HepG2 (cell line): Measurements from ENCODE around the gene TBC1D22A. TPM values are rescaled to one million over a fixed set of nuclear protein-coding genes. Genes with fewer than 3 reads are reported as not detected.

Experiments
- ATAC-seq: fragments of 200-7000 bp; cut with Tn5 transposase; 3 replicates; pipeline ENCODE4 v1.9.1; 2020; ENCODE audit warnings: mild to moderate bottlenecking, moderate library complexity
- BruUV-seq: library from RNA; stranded (reverse); fragments of 400-500 nt; replicated peaks from 2 replicates; lab custom pipeline; 2021; lab: Mats Ljungman, UMichigan
- CTCF ChIA-PET: fragments of 300-600 bp; formaldehyde crosslinking; extraction: SDS; loops from one replicate; lab custom pipeline; 2021; ENCODE audit warnings: low total read pairs, inconsistent platforms, low intra/inter-chr PET ratio; lab: Yijun Ruan, JAX
- POLR2A ChIA-PET: fragments of 350-600 bp; sonication (Branson Sonifier 250); formaldehyde crosslinking; loops from one replicate; lab custom pipeline; 2020; ENCODE audit warnings: antibody characterized with exemption, inconsistent platforms; lab: Yijun Ruan, JAX
- DNase-seq: peaks from one replicate; pipeline ENCODE4 v3.0.0-alpha.2; 2015; ENCODE audit warnings: low spot score
- FAIRE-seq: peaks from 3 replicates; lab custom pipeline; 2011; peaks lifted over from hg19 to GRCh38; lab: Jason Lieb, UNC
- H2AFZ ChIP-seq: one replicate; pipeline ENCODE4 v1.6.1; 2011; ENCODE audit warnings: low read length, inconsistent platforms
- H3K27ac ChIP-seq: fragments of 300-600 bp; 3 replicates; pipeline ENCODE4 v1.8.0; 2011; ENCODE audit warnings: mixed run types, mild to moderate bottlenecking, mixed read lengths, low read length, inconsistent platforms; ENCODE audit not compliant: insufficient read depth; ENCODE audit errors: extremely low read length
- H3K27me3 ChIP-seq, 2 experiments: fragments of 200-600 bp in 1 of 2; 2 replicates in 1 of 2; 3 replicates in 1 of 2; pipeline versions ENCODE4 v1.6.0 to v1.8.0; 2011; ENCODE audit warnings: low read length in 2 of 2, mild to moderate bottlenecking in 2 of 2, moderate library complexity in 2 of 2, inconsistent platforms in 1 of 2; ENCODE audit not compliant: insufficient read depth in 2 of 2, control insufficient read depth in 1 of 2
- H3K36me3 ChIP-seq, 2 experiments: fragments of 200-600 bp in 1 of 2; replicated peaks in 1 of 2; 2 replicates in 1 of 2; 3 replicates in 1 of 2; pipeline versions ENCODE4 v1.5.1 to v1.8.0; 2011; ENCODE audit warnings: low read length in 2 of 2, inconsistent platforms in 1 of 2; ENCODE audit not compliant: insufficient read depth in 2 of 2, control insufficient read depth in 1 of 2
- H3K4me1 ChIP-seq: 2 replicates; pipeline ENCODE4 v1.5.1; 2012; ENCODE audit warnings: low read length, inconsistent platforms; ENCODE audit not compliant: insufficient read depth
- H3K4me2 ChIP-seq: 2 replicates; pipeline ENCODE4 v1.6.0; 2011; ENCODE audit warnings: low read depth, low read length, inconsistent platforms
- H3K4me3 ChIP-seq, 3 experiments: fragments of 200-600 bp in 1 of 3; sonication (generic), shearing (Covaris generic) in 1 of 3; replicated peaks in 1 of 3; 2 replicates each; pipeline ENCODE4 v1.5.1; 2011 to 2016; ENCODE audit warnings: low read length in 3 of 3, inconsistent platforms in 2 of 3, low read depth in 2 of 3, mild to moderate bottlenecking in 2 of 3, control low read depth in 1 of 3, mixed read lengths in 1 of 3; ENCODE audit not compliant: insufficient read depth in 1 of 3
- H3K79me2 ChIP-seq: one replicate; pipeline ENCODE4 v1.6.1; 2011; ENCODE audit warnings: low read length, inconsistent platforms; ENCODE audit not compliant: insufficient read depth
- H3K9ac ChIP-seq: 2 replicates; pipeline ENCODE4 v1.6.0; 2011; ENCODE audit warnings: mild to moderate bottlenecking, low read depth, low read length, inconsistent platforms; ENCODE audit not compliant: insufficient read depth
- H3K9me3 ChIP-seq: 2 replicates; pipeline ENCODE4 v1.5.1; 2012; ENCODE audit warnings: mild to moderate bottlenecking, low read length
- H4K20me1 ChIP-seq: 2 replicates; pipeline ENCODE4 v1.6.0; 2011; ENCODE audit warnings: inconsistent platforms, mild to moderate bottlenecking, low read length, moderate library complexity; ENCODE audit not compliant: insufficient read depth
- BCL6 ChIP-seq: IDR thresholded peaks from 2 replicates; pipeline ENCODE4 v1.6.1; 2016; ENCODE audit warnings: missing genetic modification reagents, missing compliant biosample characterization
- FOXP1 ChIP-seq, 2 experiments: fragments of 450-650 bp in 1 of 2; IDR thresholded peaks; 2 replicates each; pipeline ENCODE4 v1.6.1; 2017 to 2018; ENCODE audit warnings: antibody characterized with exemption in 1 of 2
- HDAC6 ChIP-seq: fragments of 200-600 bp; sonication (generic); IDR thresholded peaks from 2 replicates; pipeline ENCODE4 v1.7.0; 2017; ENCODE audit warnings: mild to moderate bottlenecking, antibody characterized with exemption, low read length, low read depth
- KMT2A ChIP-seq: sonication (generic); formaldehyde crosslinking; IDR thresholded peaks from 2 replicates; pipeline ENCODE4 v1.4.0; 2020; ENCODE audit warnings: missing genetic modification reagents
- PREB ChIP-seq: sonication (generic); formaldehyde crosslinking; IDR thresholded peaks from 2 replicates; pipeline ENCODE4 v1.4.0; 2020; ENCODE audit warnings: missing genetic modification reagents
- TBX3 ChIP-seq: fragments of 450-650 bp; IDR thresholded peaks from 2 replicates; pipeline ENCODE4 v1.6.1; 2017; ENCODE audit warnings: antibody characterized with exemption, mild to moderate bottlenecking, inconsistent platforms, borderline replicate concordance
- ZBTB39 ChIP-seq: sonication (generic); formaldehyde crosslinking; IDR thresholded peaks from 2 replicates; pipeline ENCODE4 v1.5.0; 2020; ENCODE audit warnings: missing genetic modification reagents
- ZFP41 ChIP-seq: sonication (generic); formaldehyde crosslinking; IDR thresholded peaks from 2 replicates; pipeline ENCODE4 v1.4.0; 2020; ENCODE audit warnings: mild to moderate bottlenecking, missing genetic modification reagents, borderline replicate concordance
- ZMYM4 ChIP-seq: sonication (generic); formaldehyde crosslinking; IDR thresholded peaks from 2 replicates; pipeline ENCODE4 v1.8.1; 2023; ENCODE audit warnings: mild to moderate bottlenecking, missing genetic modification reagents
- ZNF10 ChIP-seq: sonication (generic); formaldehyde crosslinking; IDR thresholded peaks from 2 replicates; pipeline ENCODE4 v1.4.0; 2020; ENCODE audit warnings: mild to moderate bottlenecking, low read depth, missing genetic modification reagents, borderline replicate concordance
- ZNF44 ChIP-seq: sonication (generic); formaldehyde crosslinking; IDR thresholded peaks from 2 replicates; pipeline ENCODE4 v1.5.1; 2020; ENCODE audit warnings: mild to moderate bottlenecking, missing genetic modification reagents
- WGBS: methylation state at CpG from one replicate; pipeline ENCODE4 v1.1.6; 2017; ENCODE audit warnings: low lambda C conversion rate; 5-methylcytosine and 5-hydroxymethylcytosine counted together
- in situ Hi-C: cut with HindIII; loops from 2 replicates; pipeline ENCODE4 v1.10.0; 2017; ENCODE audit warnings: low pct_unique_long_range_greater_than_20kb; ENCODE audit not compliant: extremely low pct_ligation_motif_present
- intact Hi-C: fragments of 100-400 bp; cut with micrococcal nuclease; formaldehyde crosslinking; loops from one replicate; pipeline ENCODE4 v1.10.0; 2022; ENCODE audit not compliant: unreplicated experiment
- polyA plus RNA-seq, 8 experiments: library from polyadenylated mRNA; depleted of rRNA in 3 of 8; stranded (reverse) in 7 of 8; unstranded in 1 of 8; fragments of >200 nt; fragmentation: Illumina TruSeq in 4 of 8; extraction: Trizol in 4 of 8; gene quantifications; 2 replicates each; pipeline versions ENCODE4 v1.2.1 to v1.2.3, GENCODE V29; 2011 to 2016; ENCODE audit warnings: low read depth in 4 of 8, missing spikeins in 1 of 8, mixed read lengths in 1 of 8; ENCODE audit not compliant: insufficient read depth in 1 of 8
- total RNA-seq, 5 experiments: library from RNA; depleted of rRNA; stranded (reverse); fragments of >200 nt; fragmentation: Illumina TruSeq; extraction: Trizol; gene quantifications; 2 replicates each; pipeline ENCODE4 v1.2.3, GENCODE V29; 2016; ENCODE audit warnings: low read depth in 1 of 5

TBC1D22A gene
- total and polyA plus RNA-seq, 2 of the 13 experiments (the other 11 are each of a cell fraction or from before 2014, with no cell fraction given): 17.3 to 18.0 TPM

GRCh38 chr22:46793497-46793896, 31.0 kb downstream of the TBC1D22A start:
- POLR2A ChIA-PET: interaction anchor here (0.8 kb wide), 1 partner anchor 31 kb away, joined by 3 read pairs; the partner anchor contains the start of gene TBC1D22A
- Histone ChIP-seq H3K79me2 (peaks cover 16% of the 10 kb centered on the region), H2AFZ (no peak overlapping the region), H3K4me3 (no peak overlapping the region), H3K27me3 (no peaks in the 10 kb centered on the region), H3K36me3 (peaks cover 35 to 38% of the 10 kb centered on the region in 2 experiments; a peak in 4 of 5 replicates), H4K20me1 (no peaks in the 10 kb centered on the region), H3K9ac (no peak overlapping the region)
- in situ Hi-C loops: no loop called here
- no peak for DNase-seq
- no peak for ATAC-seq
- CTCF ChIA-PET: no interaction called here
- WGBS: 97% methylated on average over 9 of the region's 23 CpGs
- no TSS peak for BruUV-seq
- no peak for TF ChIP-seq PREB
- no peak for TF ChIP-seq KMT2A (CRISPR knock-in tag)
- TF ChIP-seq ZFP41: no peak
- TF ChIP-seq BCL6 (CRISPR knock-in tag): no peak
- TF ChIP-seq ZNF10: no peak
- no peak for TF ChIP-seq TBX3
- TF ChIP-seq FOXP1 (IDR thresholded peaks at IDR 0.05): no peak
- no peak for TF ChIP-seq FOXP1 (CRISPR knock-in tag; IDR thresholded peaks at IDR 0.05)
- no peak for TF ChIP-seq ZBTB39 (CRISPR knock-in tag)
- no peak for TF ChIP-seq ZNF44 (CRISPR knock-in tag)
- no peak for TF ChIP-seq ZMYM4
- TF ChIP-seq HDAC6: no peak
- TF ChIP-seq, all 625 proteins: peak for 0
- FAIRE-seq: no peak
- Histone ChIP-seq H3K9me3 (no peaks in the 10 kb centered on the region), H3K27ac (no peak overlapping the region), H3K4me2 (no peak overlapping the region), H3K4me1 (peaks cover 10% of the 10 kb centered on the region)
- intact Hi-C loops: no loop called here
